ENCODE data around the gene ATP13A4.
"Not testable (repeated sequence)": the region's sequence is repeated elsewhere in the genome, so short reads cannot be mapped to it uniquely, and the experiment has no call there.

ATP13A4 gene

DNA sequence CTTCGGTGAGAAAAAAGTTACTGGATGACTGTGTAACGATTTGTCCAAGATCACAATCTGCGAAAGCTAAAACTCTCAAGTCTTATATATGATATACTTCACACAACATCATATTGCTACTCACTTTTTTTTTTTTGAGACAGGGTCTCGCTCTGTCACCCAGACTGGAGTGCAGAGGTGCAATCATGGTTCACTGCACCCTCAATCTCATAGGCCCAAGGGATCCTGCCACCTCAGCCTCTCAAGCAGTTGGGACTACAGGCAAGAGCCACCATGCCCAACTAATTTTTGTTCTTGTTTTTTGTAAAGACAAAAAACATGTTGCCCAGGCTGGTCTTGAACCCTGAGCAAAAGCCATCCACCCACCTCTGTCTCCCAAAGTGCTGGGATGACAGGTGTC is 5.4 kb upstream of the ATP13A4 start:
- no peak for DNase-seq

DNA sequence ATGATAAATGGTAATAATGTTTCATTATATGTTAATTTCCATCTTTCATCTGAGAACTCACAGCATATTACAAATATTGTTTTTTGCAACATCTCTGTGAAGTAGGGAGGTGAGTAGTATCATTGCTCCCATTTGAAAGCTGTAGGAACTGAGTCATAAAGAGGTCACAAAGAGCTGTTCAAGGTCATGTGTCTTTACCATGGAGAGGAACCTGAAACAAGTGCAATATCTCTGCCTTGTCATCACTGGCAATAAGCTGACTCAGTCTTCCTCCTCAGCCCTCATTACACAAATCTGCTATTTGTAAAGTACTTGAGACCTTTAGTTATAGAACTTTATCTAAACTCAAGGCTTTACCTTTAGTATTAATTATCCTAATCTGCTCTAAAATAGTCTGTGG is 4.4 kb upstream of the ATP13A4 start:
- DNase-seq: no peak

DNA sequence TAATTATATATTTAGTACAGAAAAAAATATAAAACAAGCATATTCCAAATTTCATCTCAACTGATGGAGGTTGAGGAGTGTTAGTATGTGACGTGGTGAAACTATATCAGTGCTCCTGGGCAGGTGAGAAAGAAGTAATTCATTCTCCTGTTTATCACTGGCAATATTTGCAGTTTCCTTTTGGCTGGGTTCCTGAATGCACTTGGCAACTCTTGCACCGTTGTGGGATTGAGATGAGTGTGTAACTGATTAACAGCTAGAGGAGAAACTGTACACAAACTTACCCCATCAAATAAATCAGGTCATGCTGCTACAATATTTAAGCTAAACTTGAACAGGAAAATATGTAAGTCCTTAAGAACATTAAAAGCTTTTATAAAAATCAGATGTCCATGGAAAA is 2.1 kb upstream of the ATP13A4 start:
- no peak for DNase-seq

DNA sequence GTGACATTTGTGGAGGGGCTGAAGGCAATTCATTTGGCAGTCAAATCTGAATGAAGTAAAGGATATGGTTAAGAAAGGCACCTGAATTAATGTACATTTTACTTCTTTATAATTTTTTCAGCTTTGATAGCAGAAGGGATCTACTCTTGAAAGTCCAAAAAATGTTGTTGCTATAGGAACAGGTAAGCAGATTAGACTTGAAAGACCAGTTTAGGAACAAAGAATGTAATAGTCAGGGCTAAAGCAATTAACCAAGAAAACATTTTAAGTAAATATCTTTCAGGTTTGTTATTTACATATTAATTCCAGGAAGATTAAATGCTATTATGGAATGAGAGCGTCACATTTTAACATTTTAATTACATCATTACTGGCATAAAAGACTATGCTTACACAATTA is 1.1 kb downstream of the ATP13A4 start:
- DNase-seq: no peak

DNA sequence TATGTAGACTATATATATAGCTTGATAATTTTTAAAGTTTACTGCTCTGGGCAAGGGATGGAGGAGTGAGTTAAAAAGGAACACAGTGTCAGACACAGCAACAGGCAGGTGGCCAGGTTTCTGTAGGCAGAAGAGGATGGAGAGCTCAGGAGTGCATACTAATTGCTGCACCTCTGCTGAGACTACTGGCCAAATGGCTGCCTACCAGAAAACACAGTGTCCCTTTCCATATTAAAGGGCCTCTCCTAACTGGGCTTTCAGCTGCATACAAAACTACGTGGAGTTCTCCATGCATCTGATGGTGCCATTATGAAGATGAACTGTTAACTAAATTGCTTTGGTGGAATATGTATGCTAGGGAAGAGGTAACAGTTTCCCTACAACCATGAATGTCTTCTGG is 1.8 kb downstream of the ATP13A4 start:
- no peak for DNase-seq

DNA sequence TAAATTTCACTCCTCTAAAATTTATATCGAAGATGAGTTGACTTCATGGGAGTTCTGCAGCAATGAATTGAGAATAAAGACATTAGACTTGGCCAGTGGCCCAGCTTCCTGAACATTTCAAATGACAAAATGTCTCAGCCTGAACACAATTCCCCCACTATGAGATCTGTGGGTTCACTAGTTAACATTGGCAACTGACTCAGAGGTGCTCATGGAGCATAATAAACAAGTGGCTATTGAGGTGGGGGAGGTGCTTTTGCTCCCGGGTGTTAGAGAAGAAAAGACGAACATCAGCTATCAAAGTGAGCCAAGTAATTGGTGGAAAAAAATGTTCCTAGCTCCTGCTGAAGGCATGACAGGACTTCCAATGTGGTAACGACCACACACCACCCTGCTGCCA is 6.3 kb downstream of the ATP13A4 start:
- DNase-seq: no peak

DNA sequence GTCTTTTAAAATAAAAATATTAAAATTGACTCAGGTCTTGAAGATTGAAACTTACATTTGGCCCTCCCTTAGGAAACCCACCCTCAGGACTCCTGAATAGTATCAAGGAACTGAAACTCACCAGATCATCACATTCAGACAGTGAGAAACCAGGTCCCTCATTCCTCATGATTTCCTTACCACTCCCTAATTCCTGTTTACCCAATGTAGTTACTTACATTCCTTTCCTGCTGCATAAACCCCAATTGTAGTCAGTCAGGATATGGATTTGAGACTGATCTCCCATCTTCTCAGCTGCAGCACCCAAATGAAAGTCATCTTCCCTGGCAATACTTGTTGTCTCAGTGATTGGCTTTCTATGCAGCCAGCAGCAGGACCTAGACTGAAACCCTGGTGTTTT is 8.6 kb downstream of the ATP13A4 start:
- no peak for DNase-seq

DNA sequence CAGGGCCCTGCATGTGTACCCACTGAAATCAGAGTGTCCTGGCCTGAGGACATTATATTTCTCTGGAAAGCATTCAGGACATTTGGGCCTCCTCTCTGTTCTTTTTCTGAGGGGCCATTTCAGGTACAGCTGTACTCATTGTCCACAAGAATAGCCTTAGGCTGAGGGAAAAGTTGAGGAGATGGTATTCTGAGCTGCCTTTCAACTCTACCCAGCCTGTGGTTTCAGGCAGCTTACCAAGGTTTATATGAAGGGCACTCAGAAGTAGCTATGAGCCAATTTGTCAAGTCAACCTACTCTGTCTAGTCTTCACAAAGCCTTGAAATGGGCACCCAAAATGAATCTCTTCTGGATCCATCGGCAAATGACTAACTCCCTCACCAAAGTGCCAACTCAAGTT is 9.4 kb downstream of the ATP13A4 start:
- DNase-seq: no peak

DNA sequence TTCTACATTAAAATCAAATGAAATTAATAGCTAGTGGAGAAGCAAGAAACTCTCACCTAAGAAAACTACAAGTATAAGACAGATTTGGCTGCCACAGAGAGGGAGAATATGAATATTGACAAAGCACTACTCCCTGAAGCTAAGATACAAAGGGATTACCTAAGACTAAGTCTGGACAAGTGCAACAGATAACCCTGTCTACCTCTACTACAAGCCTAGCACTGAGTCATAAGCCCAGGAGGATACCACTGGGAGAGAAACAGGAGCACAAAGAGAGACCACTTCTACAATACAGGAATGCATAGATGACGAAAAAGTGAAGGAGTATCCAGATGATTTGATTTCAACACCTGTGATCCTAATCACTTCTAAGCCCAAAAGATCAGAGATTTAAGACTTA is 10.4 kb downstream of the ATP13A4 start:
- no peak for DNase-seq

DNA sequence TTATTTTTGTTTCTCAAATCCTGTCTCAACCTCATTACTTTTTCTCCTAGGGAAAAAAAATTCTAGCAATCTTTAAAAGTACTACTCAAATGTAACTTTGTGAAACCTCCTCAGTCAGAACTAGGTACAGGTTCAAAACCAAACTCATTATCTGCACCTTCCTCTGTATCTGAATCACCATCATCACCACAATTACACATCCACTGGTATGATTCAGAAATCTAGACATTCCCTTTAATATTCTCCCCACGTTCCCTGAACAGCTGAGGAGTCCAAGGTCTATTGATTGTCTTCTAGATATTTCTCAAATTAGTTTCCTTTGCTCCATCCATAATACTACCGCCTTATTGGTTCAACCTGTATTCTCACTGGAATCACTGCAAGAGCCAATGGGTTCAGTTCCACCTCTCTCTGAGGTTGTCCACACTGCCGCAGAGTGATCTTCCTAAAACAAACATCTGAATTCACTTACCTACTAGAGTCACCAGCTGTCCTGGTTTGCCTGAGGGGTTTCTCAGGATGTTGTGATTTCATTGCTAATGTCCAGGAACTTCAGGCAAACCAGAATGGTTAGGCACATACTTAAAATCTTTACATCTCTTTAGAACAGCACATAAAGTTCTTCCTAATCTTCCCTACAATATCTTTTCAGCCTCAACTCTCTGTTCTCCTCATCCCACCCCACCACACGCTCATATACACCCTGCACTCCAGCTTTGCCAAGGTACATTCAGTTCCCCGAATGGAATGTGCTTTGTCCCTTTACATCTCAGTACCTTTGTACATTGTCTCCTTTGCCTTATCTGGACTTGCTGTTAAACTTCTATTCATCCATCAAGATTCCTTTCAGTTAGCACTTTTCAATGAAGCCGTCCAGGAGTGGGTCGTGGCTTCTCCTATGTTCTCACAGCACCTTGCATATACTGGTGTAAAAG is 24.2 kb downstream of the ATP13A4 start:
- peak; percentile 0 for DNase-seq

DNA sequence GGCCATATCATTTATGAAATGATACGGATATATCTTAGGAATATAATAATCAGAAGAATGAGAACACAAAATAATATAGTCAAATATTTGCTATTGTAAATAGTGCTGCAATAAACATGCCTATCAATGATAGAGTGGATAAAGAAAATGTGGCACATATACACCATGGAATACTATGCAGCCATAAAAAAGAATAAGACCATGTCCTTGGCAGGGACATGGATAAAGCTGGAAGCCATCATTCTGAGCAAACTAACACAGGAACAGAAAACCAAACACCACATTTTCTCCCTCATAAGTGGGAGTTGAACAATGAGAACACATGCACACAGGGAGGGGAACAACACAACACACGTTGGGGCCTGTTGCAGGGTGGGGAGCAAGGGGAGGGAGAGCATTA is 28.6 kb downstream of the ATP13A4 start:
- not testable (repeated sequence) for DNase-seq

DNA sequence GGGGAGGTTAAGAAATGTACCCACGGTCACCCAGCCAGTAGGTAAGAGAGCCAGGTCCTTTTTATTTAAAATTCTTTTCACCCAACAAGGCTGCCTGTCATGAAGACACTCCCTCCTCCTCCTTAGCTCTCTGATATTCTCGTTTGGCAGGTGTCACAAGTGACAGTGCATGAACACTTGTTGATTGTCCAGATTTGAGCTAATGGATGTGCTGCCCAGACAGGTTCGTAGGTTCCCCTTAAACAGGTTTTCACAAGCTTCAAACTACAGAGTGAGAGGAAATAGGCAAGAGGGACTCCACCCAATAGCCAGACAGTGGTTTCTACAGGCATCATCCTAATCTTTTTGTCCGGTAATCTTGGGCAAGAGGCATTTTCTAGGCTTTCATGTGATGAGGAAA is 32.2 kb downstream of the ATP13A4 start:
- no peak for DNase-seq

DNA sequence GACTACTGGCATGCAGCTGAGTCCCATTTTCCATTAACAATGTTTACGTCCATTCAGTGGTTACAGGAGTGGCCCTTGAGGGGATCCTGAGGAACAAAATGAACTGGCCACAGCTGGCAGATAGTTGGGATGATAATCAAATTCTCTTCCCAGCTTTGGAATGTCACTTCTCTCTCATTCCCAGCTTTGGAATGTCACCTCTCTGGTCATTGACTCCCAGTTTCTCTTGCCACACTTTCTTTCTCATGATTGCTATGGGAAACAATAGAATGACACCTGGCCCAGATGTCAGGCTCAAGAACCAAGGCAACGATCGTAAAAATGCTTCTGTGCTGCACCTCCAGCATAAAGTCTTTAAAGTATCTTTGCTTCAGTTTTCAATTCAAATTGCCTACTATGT is 34.0 kb downstream of the ATP13A4 start:
- no peak for DNase-seq

DNA sequence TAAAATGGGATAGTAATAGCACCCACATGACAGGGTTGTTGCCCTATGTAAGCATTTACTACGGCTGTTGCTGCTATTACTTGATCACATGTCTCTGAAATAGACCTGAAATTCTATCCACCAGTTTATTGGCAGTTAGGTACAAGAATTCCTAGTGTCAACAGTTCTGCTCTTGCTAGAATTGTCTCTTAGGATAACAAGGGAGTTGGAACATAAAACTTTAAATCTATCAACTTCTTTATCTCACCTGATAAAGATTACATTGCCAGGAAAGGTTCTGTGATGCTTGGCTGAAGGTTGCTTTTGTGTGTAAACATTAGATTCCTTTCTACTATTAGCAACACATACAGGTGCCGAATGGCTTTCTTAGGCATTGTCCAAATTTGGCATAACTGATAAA is 38.7 kb downstream of the ATP13A4 start:
- no peak for DNase-seq

DNA sequence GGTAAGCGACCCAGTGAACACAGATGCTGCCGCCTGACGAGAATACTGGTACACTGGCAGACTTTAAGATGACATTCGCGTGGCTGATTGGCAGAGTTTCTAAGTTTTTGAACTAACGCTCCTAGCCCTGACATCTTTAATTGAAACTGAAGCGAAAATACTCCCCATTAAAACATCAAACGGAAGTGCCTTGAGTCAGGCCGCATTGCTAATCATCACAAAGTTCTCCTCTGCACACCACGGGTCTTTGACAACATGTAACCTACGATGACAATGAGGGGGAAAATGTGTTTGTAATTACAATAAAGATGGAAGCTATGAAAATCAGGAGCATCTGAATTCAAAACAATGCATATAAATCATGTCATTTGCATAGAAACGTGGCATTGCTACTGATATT is 44.5 kb downstream of the ATP13A4 start:
- no peak for DNase-seq

DNA sequence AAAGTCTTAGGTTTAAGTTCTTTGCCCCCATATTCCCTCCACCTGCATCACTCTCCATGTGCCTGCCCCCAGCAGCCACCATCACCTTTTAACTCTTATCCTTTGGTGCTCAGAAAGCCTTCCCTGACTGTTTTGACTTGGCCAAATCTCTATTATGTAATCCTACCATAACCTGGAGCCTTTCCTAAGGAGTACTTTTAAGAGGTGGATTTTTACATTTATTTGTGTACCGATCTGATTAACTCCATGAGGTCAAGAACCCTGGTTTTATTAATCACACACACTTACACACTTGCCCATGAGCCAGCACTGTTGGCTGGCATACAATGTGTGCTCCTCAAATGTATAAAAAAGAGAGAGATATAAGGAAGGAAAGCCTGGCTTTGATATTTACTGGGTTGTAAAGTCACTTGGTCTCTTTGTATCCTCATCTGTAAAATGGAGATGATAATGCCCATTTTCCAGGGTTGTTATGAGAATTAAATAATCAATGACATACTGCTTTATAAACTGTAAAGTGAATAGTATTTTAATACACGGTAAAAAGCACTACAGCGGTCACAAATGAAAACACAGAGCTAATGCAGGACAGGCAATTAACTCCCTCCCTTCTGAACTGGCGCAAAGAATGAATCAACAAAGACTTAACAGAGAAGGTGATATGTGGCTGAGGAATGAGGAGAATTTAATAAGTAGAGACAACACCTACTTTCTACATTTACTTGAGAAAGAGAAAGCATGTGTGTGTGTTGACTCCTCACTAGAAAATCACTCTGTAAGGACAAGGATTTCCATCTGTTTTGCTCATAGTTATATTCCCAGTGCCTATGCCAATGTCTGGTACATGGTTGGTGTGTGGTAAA is 45.4 kb downstream of the ATP13A4 start:
- no peak for DNase-seq

DNA sequence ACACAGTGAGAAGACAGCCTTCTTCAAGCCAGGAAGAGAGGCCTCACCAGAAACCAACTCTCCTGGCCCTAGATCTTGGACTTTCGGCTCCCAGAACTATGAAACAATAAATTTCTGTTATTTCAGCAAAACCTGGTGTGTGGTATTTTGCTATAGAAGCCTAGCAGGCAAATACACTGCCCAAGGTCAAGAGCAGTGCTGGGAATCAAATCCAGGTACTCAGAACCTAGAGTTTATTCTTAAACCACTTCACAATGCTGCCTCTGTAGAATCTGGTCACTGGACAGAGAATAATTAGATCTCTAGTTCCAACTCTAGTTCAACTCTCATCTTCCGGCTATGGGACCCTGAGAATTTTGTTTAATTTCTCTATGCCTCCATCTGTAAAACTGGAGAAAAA is 46.6 kb downstream of the ATP13A4 start:
- no peak for DNase-seq

DNA sequence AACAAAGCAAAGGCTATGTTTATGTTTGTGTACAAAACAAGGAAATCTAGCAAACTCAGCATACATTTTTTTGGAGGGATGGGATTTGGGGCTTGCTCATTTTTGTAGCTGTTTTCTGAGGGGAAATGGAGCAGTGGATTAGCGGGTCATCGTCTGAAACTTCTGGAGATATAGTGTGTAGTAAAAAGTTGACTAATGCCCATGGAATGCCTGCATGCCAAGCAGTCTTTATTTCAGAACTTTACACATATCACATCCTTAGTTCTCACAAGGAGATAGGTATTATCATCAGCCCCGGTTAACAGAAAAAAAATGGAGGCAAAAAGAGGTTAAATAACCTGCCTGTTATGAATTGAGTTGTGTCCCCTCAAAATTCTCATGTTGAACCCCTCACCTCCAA is 47.1 kb downstream of the ATP13A4 start:
- DNase-seq: no peak

DNA sequence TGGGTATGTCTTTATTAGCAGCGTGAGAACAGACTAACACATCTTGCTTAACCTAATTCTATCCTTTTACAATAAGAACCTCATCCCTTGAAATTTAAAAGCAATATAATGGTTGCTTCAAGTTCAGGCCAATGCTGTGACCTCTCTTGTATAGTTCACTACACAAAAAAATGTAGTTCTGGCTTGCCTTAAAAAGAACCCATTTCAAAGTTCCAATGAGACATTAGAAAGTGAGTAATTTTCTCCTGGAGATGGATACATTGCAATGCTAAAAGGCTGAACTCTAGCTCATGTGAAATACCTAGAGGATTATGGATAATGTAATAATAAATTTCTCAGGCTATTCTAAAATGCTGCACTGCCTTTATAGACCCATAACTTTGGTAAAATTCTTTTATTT is 47.8 kb downstream of the ATP13A4 start:
- no peak for DNase-seq

DNA sequence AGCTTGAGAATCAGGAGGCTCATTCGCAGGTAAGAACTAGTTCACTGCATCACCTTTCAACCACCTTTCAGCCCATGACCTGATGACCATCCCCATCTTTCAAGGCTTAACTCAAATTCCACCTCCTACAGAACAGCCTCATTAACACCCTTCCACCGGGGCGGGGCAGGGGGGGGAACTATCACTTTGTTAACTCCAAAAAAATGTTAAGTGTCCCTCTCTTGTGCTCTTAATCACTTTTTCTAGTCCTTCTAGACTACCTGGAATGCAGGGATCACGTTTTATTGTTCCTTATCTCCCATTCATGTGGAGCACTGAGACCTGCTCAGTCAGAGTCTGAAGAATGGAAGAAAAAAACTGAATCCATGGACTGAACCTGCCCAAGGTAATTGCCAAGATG is 51.8 kb downstream of the ATP13A4 start:
- DNase-seq: no peak

DNA sequence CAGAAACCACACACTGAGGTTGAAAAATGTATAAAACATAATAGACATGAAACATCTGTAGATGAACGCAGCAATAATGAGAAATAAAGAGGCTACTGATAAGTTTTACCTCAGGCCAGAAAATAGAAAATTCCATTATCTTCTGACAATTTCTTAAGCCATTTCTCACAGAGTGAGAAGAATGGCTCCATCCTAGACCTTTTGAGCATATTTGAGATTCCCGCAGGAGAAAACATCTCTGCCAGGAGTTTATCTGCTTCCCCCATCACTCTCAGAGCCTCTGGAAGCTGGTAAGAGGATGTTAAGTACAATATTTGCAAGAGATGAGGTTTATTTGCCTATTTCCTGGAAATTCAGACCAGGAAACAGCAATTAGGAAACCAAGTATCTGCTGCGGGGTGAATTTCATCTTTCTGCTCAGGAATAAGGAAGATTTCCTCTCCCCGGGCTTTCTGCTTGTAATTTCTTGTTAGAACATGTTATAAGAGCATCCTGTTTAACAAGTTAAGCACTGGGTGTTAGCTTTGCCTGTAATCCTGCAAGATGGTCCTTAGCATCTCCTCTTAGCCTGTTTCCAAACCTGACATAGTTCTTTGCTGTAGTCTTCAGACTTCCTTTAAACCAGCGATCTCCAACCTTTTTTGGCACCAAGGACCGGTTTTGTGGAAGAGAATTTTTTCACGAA is 54.8 kb downstream of the ATP13A4 start:
- no peak for DNase-seq

DNA sequence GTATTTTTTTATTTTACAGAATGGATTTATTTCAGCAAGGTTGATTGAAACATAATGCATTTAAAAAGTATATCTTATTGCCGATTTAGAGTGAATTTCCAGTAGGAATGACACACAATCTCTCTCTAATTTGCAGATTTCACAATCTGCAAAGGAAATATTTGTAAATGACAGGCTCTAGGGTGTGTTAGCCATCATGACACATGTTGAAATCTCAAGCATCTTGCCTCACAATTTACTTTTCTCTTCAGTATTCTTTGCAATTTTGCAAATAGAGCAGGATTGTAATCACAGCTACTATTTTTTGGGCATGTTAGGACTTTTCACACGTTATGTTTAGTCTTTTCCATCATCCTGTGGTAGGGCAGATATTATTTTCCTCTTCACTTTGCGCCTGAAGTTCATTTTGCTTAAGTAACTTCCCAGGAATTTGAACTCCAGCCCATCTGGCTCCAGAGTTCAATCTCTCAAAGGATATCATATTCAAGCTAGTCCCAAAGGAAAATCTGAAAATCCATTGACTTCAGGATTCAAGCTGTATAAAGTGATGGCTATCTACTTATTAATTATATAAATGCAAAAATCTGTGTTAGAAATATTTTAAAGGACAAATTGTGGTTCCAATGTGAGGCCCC is 55.4 kb downstream of the ATP13A4 start:
- DNase-seq: no peak

DNA sequence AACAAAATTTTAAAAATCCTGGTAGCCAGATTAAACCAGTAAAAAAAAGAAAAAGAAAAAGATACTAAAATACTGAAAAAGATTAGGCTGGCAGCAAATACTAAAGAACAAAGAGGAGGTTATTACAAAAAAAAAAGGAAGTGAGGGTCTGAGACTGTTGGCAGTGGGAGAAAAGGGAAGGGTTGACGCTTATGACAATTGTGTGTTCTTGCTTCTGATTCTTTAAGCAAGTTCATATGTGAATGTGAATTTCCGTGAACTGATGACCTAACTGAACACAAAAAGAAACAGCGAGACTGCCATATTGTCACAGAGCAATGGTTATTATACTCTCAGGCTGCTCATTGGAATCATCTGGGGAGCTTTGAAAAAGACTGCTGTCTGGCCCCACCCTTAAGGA is 56.5 kb downstream of the ATP13A4 start:
- DNase-seq: no peak
